Measurements from ENCODE around the gene MBLAC1. TPM values are rescaled to one million over a fixed set of nuclear protein-coding genes. Genes with fewer than 3 reads are reported as not detected.
A peak's percentile ranks its signal among the peaks of the same experiment; 100 is the strongest.

The MBLAC1 gene
- total RNA-seq, 2 donors from 2014 or later, result 3.8 to 4.2 TPM

DNA sequence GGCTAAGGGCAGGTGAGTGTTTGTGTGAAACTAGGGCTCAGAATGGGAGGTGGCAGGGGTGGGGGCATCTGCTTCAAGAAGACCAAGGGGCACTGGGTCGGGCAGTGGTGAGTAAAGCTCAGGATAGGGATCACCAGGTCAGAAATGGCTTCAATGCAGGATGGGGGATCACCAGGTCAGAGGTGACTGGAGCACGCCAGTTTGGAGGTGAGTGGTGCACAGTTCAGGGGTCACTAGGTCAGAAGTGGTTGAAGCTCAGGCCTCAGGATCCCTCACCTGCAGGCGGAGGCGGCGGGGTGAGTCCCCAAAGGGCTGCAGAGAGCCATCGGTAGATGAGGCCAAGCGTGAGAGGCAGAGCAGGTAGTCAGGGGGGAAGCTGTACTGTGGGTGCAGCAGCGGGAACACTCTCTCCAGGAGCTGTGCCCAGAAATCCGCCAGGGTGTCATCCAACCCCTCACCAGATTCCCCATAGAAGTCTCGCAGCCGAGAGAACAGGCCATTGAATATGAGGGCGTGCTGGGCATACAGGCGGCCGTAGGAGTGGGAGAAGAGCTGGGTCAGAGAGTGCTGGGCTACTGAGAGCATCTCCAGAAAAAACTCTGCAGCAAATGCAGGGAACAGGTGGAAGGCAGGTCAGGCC is 48.6 kb downstream of the MBLAC1 start:
- no peaks in the 10 kb centered on the region for H3K36me3 Mint-ChIP-seq (ENCODE audit: low read depth)
- H3K4me1 Mint-ChIP-seq, result peaks cover 22% of the 10 kb centered on the region
- H3K27ac Mint-ChIP-seq, result no peak overlapping the region
- ATAC-seq (replicated peaks), result no peak
- H3K9me3 Mint-ChIP-seq, result peaks cover 2% of the 10 kb centered on the region
- peaks cover 4% of the 10 kb centered on the region for H3K27me3 Mint-ChIP-seq
- H3K4me3 Mint-ChIP-seq, result peak overlapping the region; percentile 3

- Mint-ChIP-seq H3K4me1 (peaks cover 24% of the 10 kb centered on the region), H3K27me3 (no peaks in the 10 kb centered on the region), H3K4me3 (peak overlapping the region; percentile 75), H3K27ac (no peak overlapping the region), H3K36me3 (ENCODE audit: low read depth) (no peaks in the 10 kb centered on the region), H3K9me3 (peaks cover 3% of the 10 kb centered on the region)
- no peak for ATAC-seq (replicated peaks)
Observed at GRCh38 chr7:100176096-100177044, 49.6 kb downstream of the MBLAC1 start.

- Mint-ChIP-seq H3K36me3 (ENCODE audit: low read depth) (no peaks in the 10 kb centered on the region), H3K27ac (no peak within 1 kb of the TSS), H3K4me3 (peak within 1 kb of the TSS; percentile 75), H3K9me3 (peaks cover 3% of the 10 kb centered on the region), H3K27me3 (no peaks in the 10 kb centered on the region), H3K4me1 (peaks cover 19% of the 10 kb centered on the region)
- peak; percentile 93 for ATAC-seq (replicated peaks)
Observed at GRCh38 chr7:100177045-100178001, 50.6 kb downstream of the MBLAC1 start, which contains the start of the genes GPC2 and STAG3. GPC2 (minus strand) TSS chr7:100177381; CDS start chr7:100177199, 182 bp downstream. STAG3 (plus strand) TSS chr7:100177918; CDS start chr7:100180557, 2,639 bp downstream.

Other genes starting within 250 kb of the MBLAC1 start
- gene OR2AE1, start 249.9 kb upstream of the MBLAC1 start, total RNA-seq, result under 1 TPM; 0.39 to 0.82 TPM
- 10 to 100 TPM; 27.2 to 29.9 TPM for gene TRIM4, start 207.4 kb upstream of the MBLAC1 start, total RNA-seq
- not detected for gene GJC3, start 197.3 kb upstream of the MBLAC1 start, total RNA-seq
- under 1 TPM; 0.19 to 0.43 TPM for gene AZGP1, start 150.9 kb upstream of the MBLAC1 start, total RNA-seq
- 10 to 100 TPM; 42.2 to 74.6 TPM for gene ZKSCAN1, start 111.4 kb upstream of the MBLAC1 start, total RNA-seq
- 1 to 10 TPM; 3.7 to 6.5 TPM for gene ZSCAN21, start 77.2 kb upstream of the MBLAC1 start, total RNA-seq
- gene ZNF3, start 45.2 kb upstream of the MBLAC1 start, total RNA-seq, result 10 to 100 TPM; 16.9 to 17.1 TPM
- 100 to 1,000 TPM in 1 of 2 donors, 10 to 100 TPM in 1; 79.1 to 108 TPM for gene COPS6, start 38.0 kb upstream of the MBLAC1 start, total RNA-seq
- 100 to 1,000 TPM; 205 to 388 TPM for gene MCM7, start 25.6 kb upstream of the MBLAC1 start, total RNA-seq
- 10 to 100 TPM in 1 of 2 donors, 1 to 10 TPM in 1; 8.2 to 12.7 TPM for gene AP4M1, start 25.3 kb upstream of the MBLAC1 start, total RNA-seq
- 10 to 100 TPM; 29.6 to 55.0 TPM for gene TAF6, start 7.6 kb upstream of the MBLAC1 start, total RNA-seq
- 10 to 100 TPM; 15.0 to 21.6 TPM for gene CNPY4, start 7.3 kb upstream of the MBLAC1 start, total RNA-seq
- 100 to 1,000 TPM; 129 to 132 TPM for gene LAMTOR4, start 22.0 kb downstream of the MBLAC1 start, total RNA-seq
- 10 to 100 TPM; 15.4 to 22.1 TPM for gene TRAPPC14, start 31.8 kb downstream of the MBLAC1 start, total RNA-seq
- gene GAL3ST4, start 41.6 kb downstream of the MBLAC1 start, total RNA-seq, result 1 to 10 TPM; 1.1 to 3.9 TPM
- gene GPC2, start 50.4 kb downstream of the MBLAC1 start, total RNA-seq, result 1 to 10 TPM; 2.8 to 4.9 TPM
- 10 to 100 TPM in 1 of 2 donors, 1 to 10 TPM in 1; 7.8 to 22.1 TPM for gene STAG3, start 51.0 kb downstream of the MBLAC1 start, total RNA-seq
- 10 to 100 TPM; 16.1 to 28.5 TPM for gene PVRIG, start 93.0 kb downstream of the MBLAC1 start, total RNA-seq
- gene SPDYE3, start 180.7 kb downstream of the MBLAC1 start, total RNA-seq, result not detected
- gene PILRB, start 231.2 kb downstream of the MBLAC1 start, total RNA-seq, result 10 to 100 TPM; 36.5 to 63.4 TPM
- gene PILRA, start 246.5 kb downstream of the MBLAC1 start, total RNA-seq, result 1 to 10 TPM; 2.7 to 7.0 TPM

Data from activated T-helper 17 cell treated with anti-CD3 and anti-CD28 coated beads, Interleukin-2, amount 50 U/mL, for 72 hours (primary cell).